Measurements from ENCODE around the gene SLC25A19. TPM values are rescaled to one million over a fixed set of nuclear protein-coding genes. Genes with fewer than 3 reads are reported as not detected.

SLC25A19 gene
- polyA plus RNA-seq, 6 donors from 2014 or later, result 26.1 to 41.8 (median 31.3) TPM

DNA sequence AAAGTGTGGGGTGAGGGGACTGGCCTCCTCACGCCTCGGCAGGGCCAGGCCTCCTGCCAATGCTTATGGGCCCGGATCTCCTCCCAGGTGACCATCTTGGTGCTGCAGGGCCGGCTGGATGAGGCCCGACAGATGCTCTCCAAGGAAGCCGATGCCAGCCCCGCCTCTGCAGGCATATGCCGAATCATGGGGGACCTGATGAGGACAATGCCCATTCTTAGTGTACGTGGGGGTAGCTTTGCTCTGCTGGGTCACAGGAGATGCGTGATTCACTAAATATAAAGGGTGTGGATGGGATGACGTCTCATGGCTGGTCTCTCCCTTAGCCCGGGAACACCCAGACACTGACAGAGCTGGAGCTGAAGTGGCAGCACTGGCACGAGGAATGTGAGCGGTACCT is 64.2 kb downstream of the SLC25A19 start:
- H3K4me3 Mint-ChIP-seq, result no peak overlapping the region
- no peaks in the 10 kb centered on the region for H3K9me3 Mint-ChIP-seq
- H3K36me3 Mint-ChIP-seq, result peaks cover 0 to 6% of the 10 kb centered on the region in 2 donors
- H3K4me1 Mint-ChIP-seq, result no peaks in the 10 kb centered on the region
- H3K27ac Mint-ChIP-seq, result peak overlapping the region in 1 of 6 donors; percentile 29
- no peaks in the 10 kb centered on the region for H3K27me3 Mint-ChIP-seq
- ATAC-seq (ENCODE audit: low read depth in 2 of 2) (no peak), DNase-seq (no peak)

Other genes starting within 250 kb of the SLC25A19 start
- gene ATP5PD, start 242.5 kb downstream of the SLC25A19 start, polyA plus RNA-seq (ENCODE audit: low read depth in 6 of 6), result 100 to 1,000 TPM; 191 to 306 (median 269) TPM
- 1 to 10 TPM; 2.9 to 9.8 (median 4.8) TPM for gene KCTD2, start 242.2 kb downstream of the SLC25A19 start, polyA plus RNA-seq (ENCODE audit: low read depth in 6 of 6)
- gene SLC16A5, start 201.5 kb downstream of the SLC25A19 start, polyA plus RNA-seq (ENCODE audit: low read depth in 6 of 6), result 1 to 10 TPM; 1.1 to 4.0 (median 2.1) TPM
- gene ARMC7, start 179.5 kb downstream of the SLC25A19 start, polyA plus RNA-seq (ENCODE audit: low read depth in 6 of 6), result 1 to 10 TPM; 2.0 to 6.0 (median 4.5) TPM
- gene NT5C, start 157.7 kb downstream of the SLC25A19 start, polyA plus RNA-seq (ENCODE audit: low read depth in 6 of 6), result 100 to 1,000 TPM in 3 of 6 donors, 10 to 100 TPM in 3; 85.0 to 136 (median 111) TPM
- gene JPT1, start 134.9 kb downstream of the SLC25A19 start, polyA plus RNA-seq (ENCODE audit: low read depth in 6 of 6), result 10 to 100 TPM; 56.8 to 80.5 (median 72.7) TPM
- 100 to 1,000 TPM; 260 to 424 (median 363) TPM for gene SUMO2, start 106.5 kb downstream of the SLC25A19 start, polyA plus RNA-seq (ENCODE audit: low read depth in 6 of 6)
- gene NUP85, start 83.8 kb downstream of the SLC25A19 start, polyA plus RNA-seq (ENCODE audit: low read depth in 6 of 6), result 10 to 100 TPM; 11.7 to 41.1 (median 33.4) TPM
- 10 to 100 TPM in 5 of 6 donors, 1 to 10 TPM in 1; 4.5 to 31.6 (median 13.7) TPM for gene GGA3, start 27.8 kb downstream of the SLC25A19 start, polyA plus RNA-seq (ENCODE audit: low read depth in 6 of 6)
- gene MRPS7, start 27.6 kb downstream of the SLC25A19 start, polyA plus RNA-seq (ENCODE audit: low read depth in 6 of 6), result 100 to 1,000 TPM in 1 of 6 donors, 10 to 100 TPM in 5; 70.1 to 103 (median 94.4) TPM
- gene MIF4GD, start 18.2 kb downstream of the SLC25A19 start, polyA plus RNA-seq (ENCODE audit: low read depth in 6 of 6), result 100 to 1,000 TPM in 5 of 6 donors, 10 to 100 TPM in 1; 95.1 to 133 (median 105) TPM
- 100 to 1,000 TPM; 281 to 361 (median 305) TPM for gene GRB2, start 116.2 kb upstream of the SLC25A19 start, polyA plus RNA-seq (ENCODE audit: low read depth in 6 of 6)
- gene TMEM94, start 167.2 kb upstream of the SLC25A19 start, polyA plus RNA-seq (ENCODE audit: low read depth in 6 of 6), result 10 to 100 TPM in 2 of 6 donors, 1 to 10 TPM in 4; 6.3 to 25.9 (median 9.0) TPM
- under 1 TPM in 1 of 6 donors, not detected in 5; 0.29 TPM for gene CASKIN2, start 226.1 kb upstream of the SLC25A19 start, polyA plus RNA-seq (ENCODE audit: low read depth in 6 of 6)
- 10 to 100 TPM; 18.3 to 42.3 (median 23.7) TPM for gene TSEN54, start 227.1 kb upstream of the SLC25A19 start, polyA plus RNA-seq (ENCODE audit: low read depth in 6 of 6)
- 10 to 100 TPM in 3 of 6 donors, 1 to 10 TPM in 3; 6.1 to 14.4 (median 10.4) TPM for gene LLGL2, start 236.3 kb upstream of the SLC25A19 start, polyA plus RNA-seq (ENCODE audit: low read depth in 6 of 6)